B cell (primary cell): ENCODE measurements around the gene MESD. TPM values are rescaled to one million over a fixed set of nuclear protein-coding genes. Genes with fewer than 3 reads are reported as not detected.

ENCODE experiments used
- ATAC-seq: fragments of 200-7000 bp; cut with Tn5 transposase; one replicate; pipeline ENCODE4 v1.10.0; 2021; ENCODE audit warnings: low read depth, mild to moderate bottlenecking, moderate number of reproducible peaks, moderate library complexity
- CTCF ChIA-PET: fragments of 350-600 bp; sonication (Branson Sonifier 250); formaldehyde crosslinking; loops from one replicate; lab custom pipeline; 2021; ENCODE audit warnings: antibody characterized with exemption, inconsistent platforms; lab: Charles Lee
- POLR2A ChIA-PET: fragments of 350-600 bp; sonication (Branson Sonifier 250); formaldehyde crosslinking; loops from one replicate; lab custom pipeline; 2021; ENCODE audit warnings: antibody characterized with exemption; lab: Charles Lee
- DNase-seq: peaks from one replicate; pipeline ENCODE4 v3.0.0; 2013
- H2AFZ ChIP-seq: 2 replicates; pipeline ENCODE4 v1.6.1; 2012; ENCODE audit warnings: mild to moderate bottlenecking, low read depth, low read length; ENCODE audit not compliant: insufficient read depth, poor library complexity, severe bottlenecking
- H3K27ac ChIP-seq, 2 donors: 1 replicate in 1 of 2; 2 replicates in 1 of 2; pipeline ENCODE4 v1.5.1; 2012 to 2013; ENCODE audit warnings: low read length in 2 of 2, mild to moderate bottlenecking in 2 of 2, moderate library complexity in 1 of 2
- H3K27me3 ChIP-seq, 4 experiments: fragments of 200-600 bp in 1 of 4; sonication (generic) in 1 of 4; replicated peaks in 1 of 4; 1 replicate in 2 of 4; 2 replicates in 2 of 4; pipeline versions ENCODE4 v1.6.1 to v1.7.0; 2013 to 2016; ENCODE audit warnings: low read length in 3 of 4, mild to moderate bottlenecking in 2 of 4, mixed read lengths in 1 of 4, moderate library complexity in 1 of 4; ENCODE audit not compliant: insufficient read depth in 4 of 4, control insufficient read depth in 3 of 4; ENCODE audit errors: control extremely low read depth in 1 of 4
- H3K36me3 ChIP-seq, 2 experiments: replicated peaks in 1 of 2; 1 replicate in 1 of 2; 2 replicates in 1 of 2; pipeline versions ENCODE4 v1.6.1 to v1.7.1; 2013; ENCODE audit warnings: low read length in 1 of 2; ENCODE audit not compliant: insufficient read depth in 2 of 2, control insufficient read depth in 1 of 2; ENCODE audit errors: control extremely low read depth in 1 of 2, extremely low read depth in 1 of 2
- H3K4me1 ChIP-seq, 2 donors: fragments of 200-600 bp in 1 of 2; sonication (generic) in 1 of 2; 1 replicate in 1 of 2; 2 replicates in 1 of 2; pipeline versions ENCODE4 v1.5.1 to v1.6.1; 2013 to 2017; ENCODE audit warnings: low read length in 2 of 2; ENCODE audit not compliant: control insufficient read depth in 2 of 2, insufficient read depth in 2 of 2
- H3K4me2 ChIP-seq: replicated peaks from 2 replicates; pipeline ENCODE3; 2012; ENCODE audit warnings: mild to moderate bottlenecking, low read depth, low read length; ENCODE audit not compliant: poor library complexity, severe bottlenecking
- H3K4me3 ChIP-seq, 5 experiments: fragments of 200-600 bp in 1 of 5; sonication (generic) in 1 of 5; 1 replicate in 3 of 5; 2 replicates in 2 of 5; pipeline versions ENCODE4 v1.5.1 to v1.7.0; 2011 to 2016; ENCODE audit warnings: low read length in 4 of 5, mild to moderate bottlenecking in 4 of 5, low read depth in 2 of 5, control low read depth in 1 of 5, moderate library complexity in 1 of 5; ENCODE audit not compliant: insufficient read depth in 1 of 5; ENCODE audit errors: control extremely low read depth in 1 of 5, extremely low read depth in 1 of 5
- H3K79me2 ChIP-seq: fragments of 200-600 bp; sonication (generic); one replicate; pipeline ENCODE4 v1.6.0; 2016; ENCODE audit warnings: low read length; ENCODE audit not compliant: control insufficient read depth, insufficient read depth
- H3K9ac ChIP-seq: fragments of 200-600 bp; sonication (generic); 2 replicates; pipeline ENCODE4 v1.6.1; 2017; ENCODE audit warnings: mild to moderate bottlenecking, low read length, moderate library complexity
- H3K9me3 ChIP-seq, 3 donors: one replicate each; pipeline versions ENCODE4 v1.6.1 to v1.7.1; 2013; ENCODE audit warnings: low read length in 2 of 3; ENCODE audit not compliant: control insufficient read depth in 2 of 3, insufficient read depth in 1 of 3; ENCODE audit errors: control extremely low read depth in 1 of 3
- H4K20me1 ChIP-seq: 2 replicates; pipeline ENCODE4 v1.6.0; 2012; ENCODE audit warnings: mild to moderate bottlenecking, low read length; ENCODE audit not compliant: insufficient read depth, control insufficient read depth, poor library complexity, severe bottlenecking
- H3K27ac Mint-ChIP-seq: one replicate; pipeline ENCODE4 v1.8.0; 2021; ENCODE audit warnings: mixed read lengths
- H3K27me3 Mint-ChIP-seq: one replicate; pipeline ENCODE4 v1.8.0; 2021; ENCODE audit warnings: mixed read lengths
- H3K4me1 Mint-ChIP-seq: one replicate; pipeline ENCODE4 v1.8.0; 2021; ENCODE audit warnings: mixed read lengths
- H3K4me3 Mint-ChIP-seq: one replicate; pipeline ENCODE4 v1.8.0; 2021; ENCODE audit warnings: mixed read lengths
- H3K9me3 Mint-ChIP-seq: one replicate; pipeline ENCODE4 v1.8.0; 2022; ENCODE audit warnings: mixed read lengths; ENCODE audit not compliant: insufficient read depth
- EZH2 ChIP-seq: IDR thresholded peaks from 2 replicates; pipeline ENCODE4 v1.6.1; 2012; ENCODE audit warnings: borderline replicate concordance, low read depth, mild to moderate bottlenecking, moderate library complexity, low read length; ENCODE audit not compliant: insufficient read depth, poor library complexity, severe bottlenecking
- WGBS: methylation state at CpG from one replicate; pipeline ENCODE4 v1.1.5; 2013; ENCODE audit warnings: missing lambda C conversion rate; ENCODE audit not compliant: insufficient coverage; 5-methylcytosine and 5-hydroxymethylcytosine counted together
- intact Hi-C: fragments of 100-400 bp; cut with micrococcal nuclease; formaldehyde crosslinking; loops from one replicate; pipeline ENCODE4 v1.10.0; 2022
- polyA plus RNA-seq: library from polyadenylated mRNA; depleted of rRNA; stranded (reverse); fragments of >200 nt; gene quantifications from 2 replicates; pipeline ENCODE4 v1.2.3, GENCODE V29; 2012
- total RNA-seq, 2 donors: library from RNA; stranded (reverse); fragments of 120-200 nt in 1 of 2; gene quantifications; 1 replicate in 1 of 2; 2 replicates in 1 of 2; pipeline versions ENCODE4 v1.2.3 to v1.2.4, GENCODE V29; 2013 to 2022
- TF ChIP-seq, protein P1 (sequence below): fragments of 200-600 bp; IDR thresholded peaks from one replicate; pipeline ENCODE4 v1.8.0; 2022; ENCODE audit warnings: antibody characterized with exemption, mild to moderate bottlenecking

MESD gene
- total and polyA plus RNA-seq, 2 donors (not counting 1 experiment from before 2014, with no cell fraction given): 7.9 to 35.3 TPM

DNA sequence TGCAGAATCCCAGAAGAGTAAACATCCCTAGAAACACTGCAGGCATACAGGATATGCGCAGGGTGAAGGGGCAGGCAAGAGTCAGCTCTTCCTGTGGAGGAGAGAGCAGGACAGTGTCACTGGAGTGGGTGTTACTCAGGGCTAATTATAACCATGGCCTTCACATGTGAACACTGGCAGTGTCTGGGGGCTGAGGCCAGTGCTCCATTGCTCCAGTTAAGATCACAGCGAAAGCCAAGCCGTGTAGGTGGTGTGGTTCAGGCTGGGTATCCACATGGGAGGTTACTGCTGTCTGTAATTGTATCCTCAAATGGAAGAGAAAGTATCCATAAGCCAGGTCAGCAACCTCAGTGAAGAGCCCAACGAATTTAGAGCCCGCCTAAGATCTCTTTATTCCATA lies 84.6 kb downstream of the MESD start:
- Mint-ChIP-seq H3K27me3 (no peaks in the 10 kb centered on the region), H3K4me1 (no peaks in the 10 kb centered on the region), H3K27ac (no peak overlapping the region), H3K4me3 (no peak overlapping the region), H3K9me3 (no peaks in the 10 kb centered on the region)
- Histone ChIP-seq H3K36me3 (no peaks in the 10 kb centered on the region), H3K27me3 (no peaks in the 10 kb centered on the region), H2AFZ (no peak overlapping the region), H3K27ac (no peak overlapping the region), H4K20me1 (no peaks in the 10 kb centered on the region), H3K79me2 (no peaks in the 10 kb centered on the region), H3K4me1 (no peaks in the 10 kb centered on the region), H3K9me3 (no peaks in the 10 kb centered on the region), H3K4me2 (no peak overlapping the region), H3K4me3 (no peak overlapping the region), H3K9ac (no peak overlapping the region)
- DNase-seq (no peak), ATAC-seq (no peak)
- 94% methylated on average over 2 of the region's 5 CpGs for WGBS
- no peak for TF ChIP-seq EZH2
- TF ChIP-seq, protein P1, sequence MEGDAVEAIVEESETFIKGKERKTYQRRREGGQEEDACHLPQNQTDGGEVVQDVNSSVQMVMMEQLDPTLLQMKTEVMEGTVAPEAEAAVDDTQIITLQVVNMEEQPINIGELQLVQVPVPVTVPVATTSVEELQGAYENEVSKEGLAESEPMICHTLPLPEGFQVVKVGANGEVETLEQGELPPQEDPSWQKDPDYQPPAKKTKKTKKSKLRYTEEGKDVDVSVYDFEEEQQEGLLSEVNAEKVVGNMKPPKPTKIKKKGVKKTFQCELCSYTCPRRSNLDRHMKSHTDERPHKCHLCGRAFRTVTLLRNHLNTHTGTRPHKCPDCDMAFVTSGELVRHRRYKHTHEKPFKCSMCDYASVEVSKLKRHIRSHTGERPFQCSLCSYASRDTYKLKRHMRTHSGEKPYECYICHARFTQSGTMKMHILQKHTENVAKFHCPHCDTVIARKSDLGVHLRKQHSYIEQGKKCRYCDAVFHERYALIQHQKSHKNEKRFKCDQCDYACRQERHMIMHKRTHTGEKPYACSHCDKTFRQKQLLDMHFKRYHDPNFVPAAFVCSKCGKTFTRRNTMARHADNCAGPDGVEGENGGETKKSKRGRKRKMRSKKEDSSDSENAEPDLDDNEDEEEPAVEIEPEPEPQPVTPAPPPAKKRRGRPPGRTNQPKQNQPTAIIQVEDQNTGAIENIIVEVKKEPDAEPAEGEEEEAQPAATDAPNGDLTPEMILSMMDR: no peak
- ChIA-PET CTCF (no interaction called here), POLR2A (no interaction called here)
- intact Hi-C loops: no loop called here

DNA sequence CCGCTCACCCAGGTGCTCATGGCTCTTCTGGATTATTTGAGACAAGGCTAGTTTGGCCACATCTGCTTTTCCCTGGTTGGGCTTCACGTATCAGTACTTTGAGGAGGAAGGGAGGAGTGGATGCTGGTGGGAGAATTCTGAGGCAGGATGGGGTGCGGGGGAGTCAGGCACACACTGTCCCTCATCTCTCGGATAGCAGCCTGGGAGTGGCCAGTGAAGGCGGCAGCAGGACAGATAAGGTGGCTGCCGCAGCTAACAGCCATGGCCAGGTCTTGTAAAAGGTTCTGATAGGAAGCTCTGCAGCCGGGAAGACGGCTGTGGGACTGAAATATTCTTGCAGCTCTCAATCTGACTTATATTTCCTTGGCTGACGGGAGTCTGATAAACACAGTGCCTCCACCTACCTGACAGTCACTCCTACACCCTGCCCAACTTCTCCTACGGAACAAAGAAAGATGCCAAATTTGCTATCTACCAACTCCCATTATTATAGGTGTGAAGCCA lies 87.3 kb downstream of the MESD start:
- WGBS: 97% methylated on average over 7 of the region's 10 CpGs
- no peaks in the 10 kb centered on the region for H3K79me2 ChIP-seq
- intact Hi-C loops: no loop called here
- no peaks in the 10 kb centered on the region for H3K4me1 Mint-ChIP-seq
- H3K27me3 Mint-ChIP-seq: no peaks in the 10 kb centered on the region
- no peaks in the 10 kb centered on the region for H3K36me3 ChIP-seq
- ATAC-seq (no peak), DNase-seq (no peak)
- no peak overlapping the region for H2AFZ ChIP-seq
- no peak overlapping the region for H3K27ac Mint-ChIP-seq
- no peak overlapping the region for H3K4me3 ChIP-seq
- ChIA-PET POLR2A (no interaction called here), CTCF (interaction anchor here (1.4 kb wide), 1 partner anchor 8 kb away, joined by 3 read pairs; no protein-coding TSS in a partner anchor)
- H3K9me3 Mint-ChIP-seq: no peaks in the 10 kb centered on the region
- no peak overlapping the region for H3K27ac ChIP-seq
- H4K20me1 ChIP-seq: no peaks in the 10 kb centered on the region
- H3K4me2 ChIP-seq: no peak overlapping the region
- no peaks in the 10 kb centered on the region for H3K9me3 ChIP-seq
- H3K4me1 ChIP-seq: no peaks in the 10 kb centered on the region
- H3K4me3 Mint-ChIP-seq: no peak overlapping the region
- TF ChIP-seq, protein P1: no peak
- no peak for TF ChIP-seq EZH2
- no peaks in the 10 kb centered on the region for H3K27me3 ChIP-seq
- H3K9ac ChIP-seq: no peak overlapping the region
